Thyroid gland (tissue), 4 donors: ENCODE data around the gene IL20RB. TPM values are rescaled to one million over a fixed set of nuclear protein-coding genes. Genes with fewer than 3 reads are reported as not detected.

Source experiments
- DNase-seq, 2 donors: peaks; one replicate each; pipeline ENCODE4 v3.0.0-alpha.2; 2019
- H3K27ac ChIP-seq, 3 donors: fragments of 200-600 bp; sonication (generic); 1 replicate in 2 of 3; 2 replicates in 1 of 3; pipeline ENCODE4 v1.5.1; 2016 to 2019; ENCODE audit warnings: mild to moderate bottlenecking in 1 of 3, moderate library complexity in 1 of 3
- H3K27me3 ChIP-seq: fragments of 200-600 bp; sonication (generic); one replicate; pipeline ENCODE4 v1.5.1; 2019
- H3K36me3 ChIP-seq, 2 donors: fragments of 200-600 bp; sonication (generic); one replicate each; pipeline ENCODE4 v1.5.1; 2016 to 2019
- H3K4me1 ChIP-seq, 2 donors: fragments of 200-600 bp; sonication (generic); one replicate each; pipeline ENCODE4 v1.5.1; 2017 to 2019
- H3K4me3 ChIP-seq, 3 donors: fragments of 200-600 bp; sonication (generic); replicated peaks in 1 of 3; 1 replicate in 2 of 3; 2 replicates in 1 of 3; pipeline ENCODE4 v1.5.1; 2016; ENCODE audit warnings: mild to moderate bottlenecking in 1 of 3
- H3K9me3 ChIP-seq: fragments of 200-600 bp; sonication (generic); one replicate; pipeline ENCODE4 v1.5.1; 2017
- POLR2A ChIP-seq, 2 donors: fragments of 450-650 bp; IDR thresholded peaks; one replicate each; pipeline ENCODE4 v1.6.1; 2017; ENCODE audit warnings: antibody characterized with exemption in 2 of 2, mild to moderate bottlenecking in 2 of 2, moderate library complexity in 1 of 2
- WGBS, 2 donors: methylation state at CpG; one replicate each; pipeline ENCODE4 v1.1.5; 2017; 5-methylcytosine and 5-hydroxymethylcytosine counted together
- intact Hi-C: fragments of 100-400 bp; cut with DNase I; formaldehyde crosslinking; loops from one replicate; pipeline ENCODE4 v1.15.1; 2023
- total RNA-seq, 4 donors: library from RNA; depleted of rRNA; stranded (reverse); fragments of >200 nt; gene quantifications; one replicate each; pipeline ENCODE4 v1.2.3, GENCODE V29; 2016
- TF ChIP-seq, protein P1 (sequence below), 6 experiments: fragments of 200-600 bp in 3 of 6; fragments of 450-650 bp in 3 of 6; sonication (generic) in 3 of 6; IDR thresholded peaks; one replicate each; pipeline ENCODE4 v1.5.1; 2016 to 2019; ENCODE audit warnings: antibody characterized with exemption in 6 of 6, mild to moderate bottlenecking in 2 of 6, inconsistent platforms in 1 of 6, moderate library complexity in 1 of 6

IL20RB gene
- total RNA-seq, 4 donors from 2014 or later: 0.33 to 1.6 (median 1.6) TPM; not detected in 1

GRCh38 chr3:137026701-137027100 lies 68.9 kb downstream of the IL20RB start:
- WGBS, 2 donors: 91 to 94% methylated on average over 3 of the region's 3 CpGs

DNA sequence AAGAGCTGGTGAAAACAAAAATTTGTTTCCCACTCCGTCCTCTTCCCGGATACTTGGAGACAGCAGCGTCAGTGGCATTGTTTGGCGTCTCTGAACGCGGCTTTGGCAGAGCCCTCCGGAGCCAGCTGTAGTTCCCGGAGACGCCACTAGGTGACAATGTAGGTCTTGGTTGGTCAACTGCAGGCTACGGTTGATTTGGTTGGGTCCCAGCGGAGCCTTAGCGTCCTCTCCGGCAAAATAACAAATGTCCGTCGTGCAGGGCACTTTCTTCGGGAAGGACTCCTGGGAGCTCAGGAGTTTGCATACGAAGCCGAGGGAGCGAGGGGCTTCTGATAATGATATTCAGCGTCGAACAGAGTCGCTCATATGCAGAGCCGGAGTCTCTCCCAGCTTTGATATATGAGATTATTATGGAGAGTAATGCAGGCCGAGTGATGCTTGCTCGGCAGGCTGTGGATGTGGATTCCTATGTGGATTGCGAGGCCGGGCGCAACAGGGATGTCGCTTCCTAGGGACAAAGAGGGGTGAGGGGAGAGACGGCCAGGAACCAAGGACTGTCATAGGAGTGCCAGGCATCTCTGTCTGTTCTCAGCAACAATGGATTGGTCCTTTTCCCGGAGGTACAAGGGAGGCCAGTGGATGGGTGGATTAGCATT lies 74.8 kb downstream of the IL20RB start:
- intact Hi-C loops: loop anchor here (10.0 kb wide), 1 partner anchor 912 kb away; no protein-coding TSS in a partner anchor
- TF ChIP-seq, protein P1, sequence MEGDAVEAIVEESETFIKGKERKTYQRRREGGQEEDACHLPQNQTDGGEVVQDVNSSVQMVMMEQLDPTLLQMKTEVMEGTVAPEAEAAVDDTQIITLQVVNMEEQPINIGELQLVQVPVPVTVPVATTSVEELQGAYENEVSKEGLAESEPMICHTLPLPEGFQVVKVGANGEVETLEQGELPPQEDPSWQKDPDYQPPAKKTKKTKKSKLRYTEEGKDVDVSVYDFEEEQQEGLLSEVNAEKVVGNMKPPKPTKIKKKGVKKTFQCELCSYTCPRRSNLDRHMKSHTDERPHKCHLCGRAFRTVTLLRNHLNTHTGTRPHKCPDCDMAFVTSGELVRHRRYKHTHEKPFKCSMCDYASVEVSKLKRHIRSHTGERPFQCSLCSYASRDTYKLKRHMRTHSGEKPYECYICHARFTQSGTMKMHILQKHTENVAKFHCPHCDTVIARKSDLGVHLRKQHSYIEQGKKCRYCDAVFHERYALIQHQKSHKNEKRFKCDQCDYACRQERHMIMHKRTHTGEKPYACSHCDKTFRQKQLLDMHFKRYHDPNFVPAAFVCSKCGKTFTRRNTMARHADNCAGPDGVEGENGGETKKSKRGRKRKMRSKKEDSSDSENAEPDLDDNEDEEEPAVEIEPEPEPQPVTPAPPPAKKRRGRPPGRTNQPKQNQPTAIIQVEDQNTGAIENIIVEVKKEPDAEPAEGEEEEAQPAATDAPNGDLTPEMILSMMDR (IDR thresholded peaks at IDR 0.05): peak; percentile 86 to 100 (median 90)
- no peak for TF ChIP-seq POLR2A (IDR thresholded peaks at IDR 0.05)

More at GRCh38 chr3:137026701-137027100, 68.9 kb downstream of the IL20RB start:
- no peak overlapping the region for H3K27ac ChIP-seq
- DNase-seq: no peak
- intact Hi-C loops: no loop called here
- H3K9me3 ChIP-seq: no peaks in the 10 kb centered on the region
- TF ChIP-seq, protein P1 (IDR thresholded peaks at IDR 0.05): no peak
- no peak for TF ChIP-seq POLR2A (IDR thresholded peaks at IDR 0.05)
- no peaks in the 10 kb centered on the region for H3K27me3 ChIP-seq
- H3K4me1 ChIP-seq: no peaks in the 10 kb centered on the region
- no peaks in the 10 kb centered on the region for H3K36me3 ChIP-seq
- no peak overlapping the region for H3K4me3 ChIP-seq

DNA sequence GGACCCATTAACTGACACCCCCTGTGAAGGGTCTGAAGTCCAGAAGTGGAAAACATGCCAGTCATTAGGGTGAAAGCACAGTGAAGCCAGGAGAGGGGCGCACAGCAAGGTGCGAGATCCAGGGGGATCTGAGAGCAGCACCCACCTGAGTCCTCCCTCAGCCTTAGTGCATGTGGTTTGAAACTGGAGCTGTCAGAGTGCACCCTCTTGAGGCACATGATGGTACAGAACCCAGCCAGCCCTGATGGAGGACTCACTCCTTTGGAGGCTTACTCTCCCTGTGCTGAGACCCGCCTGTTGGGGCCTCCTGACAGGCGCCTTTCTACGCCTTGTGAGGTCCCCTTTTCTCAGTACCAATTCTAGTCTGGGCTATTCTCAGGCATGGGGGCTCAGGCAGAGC lies 77.8 kb downstream of the IL20RB start:
- H3K27ac ChIP-seq: no peak overlapping the region
- intact Hi-C loops: loop anchor here (10.0 kb wide), 1 partner anchor 909 kb away; no protein-coding TSS in a partner anchor
- H3K4me3 ChIP-seq: no peak overlapping the region
- no peak for DNase-seq
- peaks cover 0 to 6% of the 10 kb centered on the region in 2 donors for H3K4me1 ChIP-seq
- TF ChIP-seq, protein P1 (IDR thresholded peaks at IDR 0.05): no peak
- TF ChIP-seq POLR2A (IDR thresholded peaks at IDR 0.05): no peak
- no peaks in the 10 kb centered on the region for H3K36me3 ChIP-seq
- H3K9me3 ChIP-seq: no peaks in the 10 kb centered on the region
- 89 to 94% methylated on average over 5 of the region's 5 CpGs for WGBS, 2 donors
- H3K27me3 ChIP-seq: no peaks in the 10 kb centered on the region

More for the DNA sequence above, 74.8 kb downstream of the IL20RB start:
- DNase-seq: peak; percentile 89 to 91
- WGBS, 2 donors: 4 to 5% methylated on average over 23 to 30 of the region's 31 CpGs
- H3K27me3 ChIP-seq: no peaks in the 10 kb centered on the region
- peaks cover 0 to 6% of the 10 kb centered on the region in 2 donors for H3K4me1 ChIP-seq
- no peaks in the 10 kb centered on the region for H3K9me3 ChIP-seq
- H3K36me3 ChIP-seq: no peaks in the 10 kb centered on the region
- peak overlapping the region in 1 of 3 donors; percentile 12 for H3K4me3 ChIP-seq
- H3K27ac ChIP-seq: no peak overlapping the region

DNA sequence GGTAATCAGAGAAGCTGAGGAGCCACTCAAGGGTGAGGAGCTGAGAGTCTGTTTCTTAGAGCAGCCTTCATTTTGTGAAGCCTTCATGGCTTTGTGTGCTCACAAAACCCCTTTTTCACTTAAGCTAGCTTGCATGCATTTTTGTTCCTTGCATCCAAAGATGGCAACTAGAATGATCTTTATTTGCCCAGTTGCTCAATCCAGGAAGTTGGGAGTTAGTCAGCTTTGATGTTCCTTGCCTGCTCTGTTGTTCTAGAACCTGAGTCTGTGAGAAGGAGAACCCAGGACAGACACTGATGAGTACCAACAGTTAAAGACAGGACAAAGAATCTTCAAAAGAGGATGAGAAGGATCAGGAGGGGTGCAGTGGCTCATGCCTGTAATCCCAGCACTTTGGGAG lies 81.8 kb downstream of the IL20RB start:
- H3K27me3 ChIP-seq: no peaks in the 10 kb centered on the region
- no peak for DNase-seq
- H3K36me3 ChIP-seq: no peaks in the 10 kb centered on the region
- intact Hi-C loops: loop anchor here (10.0 kb wide), 1 partner anchor 905 kb away; no protein-coding TSS in a partner anchor
- no peaks in the 10 kb centered on the region for H3K9me3 ChIP-seq
- no peaks in the 10 kb centered on the region for H3K4me1 ChIP-seq
- H3K4me3 ChIP-seq: no peak overlapping the region
- H3K27ac ChIP-seq: no peak overlapping the region
- TF ChIP-seq, protein P1 (IDR thresholded peaks at IDR 0.05): no peak
- TF ChIP-seq POLR2A (IDR thresholded peaks at IDR 0.05): no peak

DNA sequence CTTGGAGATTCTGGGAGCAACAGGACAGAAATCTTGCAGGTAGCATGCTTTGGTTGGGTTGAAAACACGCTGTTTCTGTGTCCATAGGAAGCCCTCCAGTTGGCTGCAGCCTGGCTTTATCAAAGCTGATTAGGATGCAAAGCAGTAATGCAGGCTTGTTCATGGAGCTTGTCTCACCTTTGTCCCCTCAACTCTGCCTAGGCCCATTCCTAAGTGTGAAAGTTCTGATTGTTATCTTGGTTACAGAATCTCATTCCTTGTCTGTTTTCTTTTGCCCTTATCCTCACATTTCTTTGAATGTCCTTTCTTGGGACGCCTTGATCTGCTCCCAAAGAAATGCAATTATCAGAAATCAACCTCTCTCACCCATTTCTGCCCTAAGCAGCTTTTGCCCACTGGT lies 83.5 kb downstream of the IL20RB start:
- Histone ChIP-seq H3K36me3 (no peaks in the 10 kb centered on the region), H3K9me3 (no peaks in the 10 kb centered on the region), H3K27ac (no peak overlapping the region), H3K4me1 (no peaks in the 10 kb centered on the region), H3K27me3 (no peaks in the 10 kb centered on the region), H3K4me3 (no peak overlapping the region)
- 81 to 83% methylated on average over 2 of the region's 2 CpGs for WGBS, 2 donors
- no peak for DNase-seq
- no peak for TF ChIP-seq POLR2A (IDR thresholded peaks at IDR 0.05)
- TF ChIP-seq, protein P1 (IDR thresholded peaks at IDR 0.05): no peak
- intact Hi-C loops: no loop called here
